RWPE1 (cell line): ENCODE results near the gene MBP.

ENCODE experiments used
- CTCF ChIA-PET: fragments of 350-600 bp; sonication (Branson Sonifier 250); formaldehyde crosslinking; extraction: SDS; loops from one replicate; lab custom pipeline; 2021; lab: Yijun Ruan, JAX
- POLR2A ChIA-PET: fragments of 400-600 bp; formaldehyde crosslinking; extraction: SDS; loops from one replicate; lab custom pipeline; 2020; ENCODE audit warnings: antibody characterized with exemption; ENCODE audit not compliant: low non-redundant PET; lab: Yijun Ruan, JAX
- DNase-seq: peaks from one replicate; pipeline ENCODE4 v3.0.0; 2012; ENCODE audit warnings: low spot score
- H3K27ac ChIP-seq: fragments of 450-650 bp; 2 replicates; pipeline ENCODE4 v1.5.1; 2017
- CTCF ChIP-seq: fragments of 450-650 bp; conservative IDR thresholded peaks from 2 replicates; pipeline ENCODE4 v1.5.1; 2017; ENCODE audit warnings: low read depth, mild to moderate bottlenecking

The MBP gene

GRCh38 chr18:77112747-77113092, 19.9 kb downstream of the MBP start:
- ChIA-PET CTCF (no interaction called here), POLR2A (no interaction called here)
- DNase-seq = no peak
- H3K27ac ChIP-seq = peak overlapping the region; percentile 96
- TF ChIP-seq CTCF = no peak

- ChIA-PET CTCF (no interaction called here), POLR2A (no interaction called here)
- DNase-seq = no peak
- peak overlapping the region; percentile 96 for H3K27ac ChIP-seq
- no peak for TF ChIP-seq CTCF
Observed at GRCh38 chr18:77111951-77112746, 20.4 kb downstream of the MBP start.

GRCh38 chr18:77111449-77111848, 21.1 kb downstream of the MBP start:
- TF ChIP-seq CTCF = no peak
- H3K27ac ChIP-seq = peak overlapping the region; percentile 96
- peak; percentile 27 for DNase-seq
- ChIA-PET POLR2A (no interaction called here), CTCF (no interaction called here)

- H3K27ac ChIP-seq = peak overlapping the region; percentile 96
- POLR2A ChIA-PET = no interaction called here
- CTCF ChIA-PET = no interaction called here
- no peak for TF ChIP-seq CTCF
- DNase-seq = no peak
Observed at GRCh38 chr18:77110936-77111335, 21.6 kb downstream of the MBP start.

- H3K27ac ChIP-seq = no peak overlapping the region
- ChIA-PET POLR2A (no interaction called here), CTCF (no interaction called here)
- DNase-seq = no peak
- TF ChIP-seq CTCF = no peak
Observed at GRCh38 chr18:77110400-77110799, 22.2 kb downstream of the MBP start.

GRCh38 chr18:77109648-77110019, 22.9 kb downstream of the MBP start:
- TF ChIP-seq CTCF = no peak
- no peak overlapping the region for H3K27ac ChIP-seq
- ChIA-PET CTCF (no interaction called here), POLR2A (no interaction called here)
- DNase-seq = no peak
